EH (cell line): ENCODE measurements around the gene RMI2.

ENCODE experiments used
- DNase-seq: peaks from one replicate; pipeline ENCODE4 v3.0.0-alpha.2; 2015; ENCODE audit warnings: low read depth

Gene RMI2

DNA sequence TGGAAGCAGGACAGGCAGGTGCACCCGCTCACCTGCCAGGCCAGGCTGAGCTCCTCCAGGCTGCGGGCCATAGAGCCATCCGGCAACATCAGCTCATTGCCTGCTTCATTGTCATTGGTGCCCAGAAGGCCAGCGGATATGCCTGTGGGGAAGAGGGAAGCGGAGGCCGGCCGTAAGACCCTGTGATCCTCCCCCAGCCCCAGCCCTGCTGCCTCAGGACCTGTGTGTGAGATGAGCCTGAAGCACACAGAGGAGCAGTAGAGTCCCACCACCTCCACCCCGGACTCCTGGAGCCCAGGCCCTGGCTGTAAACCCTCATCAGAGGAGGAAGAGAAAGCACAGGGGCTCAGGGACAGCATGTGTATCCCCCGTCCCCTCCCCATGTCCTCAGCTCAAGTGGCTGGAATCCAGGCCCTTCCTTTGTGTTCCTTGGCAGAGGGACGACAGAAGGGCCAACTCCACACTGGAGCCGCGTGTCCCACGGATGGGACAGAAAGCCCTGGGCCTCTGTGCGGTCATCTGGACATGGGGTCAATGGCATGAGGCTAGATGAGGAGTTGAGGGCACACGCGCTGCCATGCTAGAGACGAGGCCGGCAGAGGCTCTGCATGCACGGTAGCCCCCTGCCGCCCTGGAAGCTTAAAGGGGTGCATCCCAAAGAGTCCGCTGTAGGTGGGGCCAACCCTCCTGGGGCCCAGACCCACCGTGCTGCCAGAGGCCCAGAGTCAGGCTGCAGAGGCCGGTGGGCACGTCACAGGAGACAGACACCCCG is 39.1 kb downstream of the RMI2 start:
- no peak for DNase-seq

GRCh38 chr16:11384956-11385586 is 39.8 kb downstream of the RMI2 start:
- no peak for DNase-seq

DNA sequence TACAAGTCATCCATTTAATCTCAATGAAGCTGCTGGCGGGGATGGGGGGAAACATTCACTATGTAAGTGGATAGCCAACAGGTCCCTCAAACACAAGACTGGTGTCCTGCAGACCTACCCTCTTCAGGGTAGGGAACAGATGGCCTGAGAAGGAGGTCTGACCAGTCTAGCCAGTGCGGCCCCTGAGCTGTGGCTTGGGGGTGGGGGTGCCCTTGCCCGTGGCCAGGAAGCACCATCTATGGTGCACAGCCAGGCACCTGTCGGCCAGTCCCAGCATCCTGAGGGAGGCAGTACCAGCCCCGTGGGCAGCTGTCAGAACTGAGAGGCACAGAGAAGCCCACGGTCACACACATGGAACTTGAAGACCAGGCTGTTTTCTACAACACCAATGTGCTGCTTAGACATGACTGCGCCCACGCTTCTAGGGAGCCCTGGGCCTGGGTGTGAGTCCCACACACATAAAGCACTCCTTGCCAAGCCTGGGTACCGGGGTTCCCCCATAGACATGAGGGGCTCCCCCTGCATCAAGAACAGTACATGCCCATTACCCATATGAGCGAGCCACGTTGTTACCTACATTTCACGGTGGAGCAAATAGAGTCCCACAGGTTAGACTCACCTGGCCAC is 40.9 kb downstream of the RMI2 start:
- no peak for DNase-seq

- peak; percentile 23 for DNase-seq
Measured at GRCh38 chr16:11386791-11387546, 41.7 kb downstream of the RMI2 start.

GRCh38 chr16:11389083-11389482 is 43.8 kb downstream of the RMI2 start:
- no peak for DNase-seq

DNA sequence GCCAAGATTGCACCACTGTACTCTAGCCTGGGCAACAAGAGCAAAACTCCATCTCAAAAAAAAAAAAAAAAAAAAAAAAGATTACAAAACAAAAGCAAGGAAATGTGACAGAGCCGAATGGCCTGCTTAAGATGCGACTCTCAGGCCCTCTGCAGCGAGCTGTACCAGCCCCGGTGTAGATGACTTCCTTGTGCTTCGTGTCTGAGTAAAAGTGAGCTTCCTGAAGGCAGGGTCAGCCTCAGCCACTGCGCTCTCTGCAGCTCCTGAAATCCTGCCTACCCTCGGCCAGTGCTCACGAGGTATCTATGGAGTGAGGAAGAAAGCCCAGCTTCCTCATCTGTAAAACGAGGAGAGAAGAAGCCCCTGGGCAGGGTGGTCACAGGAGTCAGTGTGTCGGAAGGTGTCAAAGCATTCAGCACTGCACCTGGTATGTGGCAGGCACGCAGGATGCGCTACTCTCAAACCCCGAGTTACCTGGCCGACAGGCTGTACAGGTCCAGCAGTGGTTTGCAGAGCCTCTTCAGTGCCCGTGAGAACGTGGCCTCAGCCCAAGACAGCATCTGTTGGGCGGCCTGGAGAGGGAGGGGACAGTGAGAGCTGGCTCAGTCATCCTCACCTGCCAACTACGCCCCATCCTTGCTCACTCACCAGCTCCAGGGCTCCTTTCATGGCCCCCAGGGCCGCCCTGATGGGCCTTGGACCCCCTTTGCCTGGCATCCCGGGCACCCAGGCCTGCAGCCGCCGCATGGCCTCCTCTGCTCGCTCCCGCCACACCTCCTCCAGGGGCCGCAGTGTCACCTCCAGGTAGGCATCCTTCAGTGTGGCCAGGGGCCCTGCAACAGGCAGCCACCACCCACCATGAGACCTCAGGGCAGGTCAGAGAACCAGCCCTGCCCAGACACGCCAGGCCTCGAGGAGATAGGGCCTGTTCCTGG is 44.6 kb downstream of the RMI2 start:
- no peak for DNase-seq

GRCh38 chr16:11390573-11391495 is 45.6 kb downstream of the RMI2 start:
- peak; percentile 18 for DNase-seq

DNA sequence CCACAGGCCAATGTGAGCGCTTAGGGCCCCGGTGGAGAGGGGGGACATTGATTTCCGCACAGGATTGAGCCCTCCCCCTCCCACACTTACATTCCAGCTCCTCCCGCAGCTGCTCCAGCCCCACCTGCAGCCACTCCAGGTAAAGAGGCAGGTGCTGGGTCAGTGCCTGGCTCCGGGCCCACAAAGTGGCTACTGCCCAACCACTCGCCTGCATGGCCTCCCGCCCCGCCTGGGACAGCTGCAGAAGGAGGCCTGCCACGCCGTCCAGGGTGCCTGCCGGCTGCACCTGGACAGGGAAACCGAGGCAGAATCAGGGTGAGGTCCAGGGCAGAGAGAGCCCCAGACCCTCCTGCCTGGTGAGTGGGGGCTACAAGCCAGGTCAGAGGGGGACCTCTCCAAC is 46.3 kb downstream of the RMI2 start:
- no peak for DNase-seq

GRCh38 chr16:11392041-11392581 is 46.9 kb downstream of the RMI2 start:
- no peak for DNase-seq

DNA sequence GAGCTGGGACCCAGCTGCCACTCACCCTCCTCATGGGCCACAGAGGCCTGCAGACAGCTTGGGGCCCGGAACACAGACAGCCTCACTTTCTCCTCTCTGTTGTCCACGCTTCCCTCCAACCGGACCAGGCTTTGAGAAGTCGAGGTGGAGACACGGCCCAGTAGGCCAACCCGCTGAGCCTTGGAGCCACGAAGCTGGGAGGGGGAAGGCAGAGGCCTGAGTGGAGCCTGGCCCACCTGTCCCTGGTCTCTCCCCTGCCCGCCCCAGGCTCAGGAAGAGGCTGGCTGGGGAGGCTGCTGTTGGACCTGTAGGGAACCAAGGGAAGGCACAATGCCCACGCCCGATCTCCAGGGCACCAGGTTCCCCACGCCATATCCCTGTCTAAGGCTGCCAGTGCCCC is 48.1 kb downstream of the RMI2 start:
- no peak for DNase-seq

GRCh38 chr16:11393861-11394592 is 48.8 kb downstream of the RMI2 start:
- no peak for DNase-seq

DNA sequence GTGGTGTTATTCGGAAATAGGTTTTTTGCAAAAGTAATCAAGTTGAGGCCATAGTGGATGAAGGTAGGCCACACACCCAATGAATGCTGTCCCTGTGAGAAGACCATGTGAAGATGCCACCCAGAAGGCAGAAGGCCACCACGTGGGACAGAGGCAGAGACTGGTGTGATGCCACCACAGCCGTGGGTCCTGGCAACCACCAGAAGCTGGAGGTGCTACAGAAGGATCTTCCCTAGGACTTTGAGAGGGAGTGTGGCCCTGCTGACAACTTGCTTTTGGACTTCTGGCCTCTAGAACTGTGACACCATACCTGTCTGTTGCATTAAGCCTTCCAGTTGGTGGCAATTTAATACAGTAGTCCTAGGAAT is 49.3 kb downstream of the RMI2 start:
- DNase-seq, result no peak

- no peak for DNase-seq
Measured at GRCh38 chr16:11395008-11395948, 50.0 kb downstream of the RMI2 start.

- no peak for DNase-seq
Measured at GRCh38 chr16:11395949-11396240, 50.6 kb downstream of the RMI2 start.

GRCh38 chr16:11396241-11397048 is 51.2 kb downstream of the RMI2 start:
- DNase-seq, result peak; percentile 77

GRCh38 chr16:11398136-11398535 is 52.9 kb downstream of the RMI2 start:
- no peak for DNase-seq

DNA sequence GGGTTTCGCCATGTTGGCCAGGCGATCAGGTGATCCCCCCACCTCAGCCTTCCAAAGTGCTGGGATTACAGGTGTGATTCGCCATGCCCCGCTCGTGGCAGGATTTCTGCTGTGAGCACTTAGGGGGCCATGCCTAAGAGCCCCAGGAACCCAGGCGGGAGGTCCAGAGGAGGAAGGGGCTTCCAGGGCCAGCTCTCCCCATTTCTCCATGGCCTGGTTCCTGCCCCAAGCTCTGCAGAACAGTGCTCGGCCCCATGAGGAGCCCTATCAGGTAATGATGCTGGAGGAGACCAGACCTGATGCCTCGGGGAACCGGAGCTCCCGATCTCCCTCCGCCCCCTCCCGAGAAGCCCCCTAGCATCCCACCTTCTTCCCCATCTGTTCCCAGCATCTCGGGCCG is 53.6 kb downstream of the RMI2 start:
- DNase-seq, result no peak
